Measurements from ENCODE around the gene HSBP1L1. TPM values are rescaled to one million over a fixed set of nuclear protein-coding genes. Genes with fewer than 3 reads are reported as not detected.

Gene HSBP1L1
- total and polyA plus RNA-seq, 2 of the 8 experiments (the other 6 are each of a cell fraction or from before 2014, with no cell fraction given) = 1.0 to 1.3 TPM

DNA sequence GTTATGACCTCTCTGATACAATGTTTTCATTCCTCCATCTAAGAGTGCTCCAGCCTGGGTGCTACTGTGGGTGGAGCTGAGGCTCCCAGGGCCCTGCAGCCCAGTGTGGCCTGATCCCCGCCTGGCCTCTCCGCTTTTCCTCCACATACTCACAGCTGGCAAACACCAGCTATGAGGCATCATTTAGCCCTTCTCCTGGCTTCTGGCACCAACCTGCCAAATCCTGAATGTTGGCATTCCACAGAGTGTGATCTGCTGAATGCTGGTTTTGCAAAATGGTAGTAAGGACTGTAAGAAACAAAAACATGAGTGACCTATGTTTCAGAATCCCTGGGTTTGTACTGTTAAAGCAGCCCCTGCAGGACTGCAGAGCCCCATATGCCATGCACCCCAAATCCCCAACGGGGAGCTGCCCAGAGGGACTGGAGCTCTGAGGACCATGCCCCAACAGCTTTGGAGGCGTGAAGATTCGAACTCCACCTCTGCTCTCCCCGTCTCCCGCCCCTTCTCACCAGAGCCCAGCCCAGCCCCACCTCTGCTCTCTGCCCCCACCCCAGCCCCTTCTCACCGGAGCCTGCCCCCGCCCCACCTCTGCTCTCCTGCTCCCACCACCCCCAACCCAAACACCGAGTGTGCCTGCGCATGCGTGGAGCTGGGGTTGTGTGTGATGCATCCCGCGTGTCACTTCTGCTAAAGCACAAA is 17.2 kb upstream of the HSBP1L1 start:
- no peak overlapping the region for H2BK20ac ChIP-seq (ENCODE audit: low read length)
- H3K23me2 ChIP-seq (ENCODE audit: low read depth, low read length) = peaks cover 9% of the 10 kb centered on the region; the same call in 1 of the 2 replicates
- H4K20me1 ChIP-seq (replicated peaks in 1 of 2; ENCODE audit: control insufficient read depth in 1 of 2, insufficient read depth in 2 of 2, low read length in 2 of 2) = peaks cover 5 to 19% of the 10 kb centered on the region in 2 experiments
- H3K27ac ChIP-seq (ENCODE audit: low read depth, low read length) = no peak overlapping the region
- no peaks in the 10 kb centered on the region; a peak in 1 of 8 replicates for H3K36me3 ChIP-seq (ENCODE audit: control insufficient read depth in 2 of 4, insufficient read depth in 4 of 4, low read length in 3 of 4)
- peaks cover 3% of the 10 kb centered on the region; the same call in 1 of the 2 replicates for H3K79me1 ChIP-seq (ENCODE audit: low read depth, low read length)
- FAIRE-seq (no peak), DNase-seq (ENCODE audit: low read depth in 1 of 2, low spot score in 2 of 2) (no peak)
- H2AFZ ChIP-seq (ENCODE audit: low read length) = no peak overlapping the region
- CTCF ChIA-PET (ENCODE audit: partially characterized antibody) = interaction anchor here (0.9 to 4.4 kb wide), 5 partner anchors 9 to 309 kb away, joined by 3 to 19 read pairs (median 4); no protein-coding TSS in a partner anchor
- H3K9me3 ChIP-seq (ENCODE audit: insufficient read depth in 2 of 2, low read depth in 1 of 2, low read length in 1 of 2) = no peaks in the 10 kb centered on the region
- peaks cover 0 to 6% of the 10 kb centered on the region in 2 experiments; a peak in 1 of 4 replicates for H3K79me2 ChIP-seq (ENCODE audit: control insufficient read depth in 1 of 2, insufficient read depth in 2 of 2, low read length in 2 of 2)
- no peak overlapping the region for H2BK12ac ChIP-seq (ENCODE audit: low read depth, low read length)
- no peak overlapping the region for H2BK15ac ChIP-seq (ENCODE audit: low read length)
- H3K27me3 ChIP-seq (replicated peaks in 1 of 4; ENCODE audit: control insufficient read depth in 3 of 4, extremely low read depth in 1 of 4, insufficient read depth in 3 of 4, low read length in 3 of 4) = peaks cover 3 to 16% (median 13%) of the 10 kb centered on the region in 4 experiments
- H4K5ac ChIP-seq (ENCODE audit: insufficient read length, low read depth, low read length) = no peak overlapping the region
- no peak overlapping the region for H3K4me3 ChIP-seq (ENCODE audit: extremely low read depth in 1 of 4, insufficient read depth in 2 of 4, low read depth in 3 of 4, low read length in 4 of 4)
- no peak overlapping the region for H3K18ac ChIP-seq (ENCODE audit: extremely low read depth, low read length)
- H3K14ac ChIP-seq (ENCODE audit: insufficient read length) = no peak overlapping the region
- H3K23ac ChIP-seq (ENCODE audit: insufficient read length) = no peak overlapping the region
- no peak overlapping the region for H3K9ac ChIP-seq (replicated peaks in 1 of 4; ENCODE audit: extremely low read depth in 1 of 4, low read depth in 3 of 4, low read length in 3 of 4)
- H2BK5ac ChIP-seq (ENCODE audit: low read depth, low read length) = no peak overlapping the region
- POLR2A ChIA-PET (ENCODE audit: partially characterized antibody) = interaction anchor here (1.5 kb wide), 1 partner anchor 36 kb away, joined by 3 read pairs; no protein-coding TSS in a partner anchor
- H2AK5ac ChIP-seq (ENCODE audit: low read depth, low read length) = no peak overlapping the region
- peaks cover 0 to 13% (median 8%) of the 10 kb centered on the region in 4 experiments; a peak in 4 of 7 replicates for H3K4me1 ChIP-seq (replicated peaks in 1 of 4; ENCODE audit: control insufficient read depth in 3 of 4, insufficient read depth in 4 of 4, low read length in 3 of 4)
- H2BK120ac ChIP-seq (replicated peaks; ENCODE audit: low read depth, low read length) = no peak overlapping the region
- H4K91ac ChIP-seq (replicated peaks; ENCODE audit: insufficient read length, low read length) = no peak overlapping the region
- H3K4ac ChIP-seq (replicated peaks; ENCODE audit: insufficient read length, low read depth, low read length) = no peak overlapping the region
- no peak overlapping the region for H4K8ac ChIP-seq (ENCODE audit: extremely low read depth, insufficient read depth, low read length)
- no peak overlapping the region for H3K56ac ChIP-seq (replicated peaks; ENCODE audit: insufficient read length, low read depth, low read length)
- WGBS, 2 experiments (ENCODE audit: extremely low coverage in 1 of 2, insufficient coverage in 1 of 2, insufficient read length in 1 of 2, insufficient replicate concordance in 2 of 2, low coverage in 1 of 2, low lambda C conversion rate in 2 of 2, missing lambda C conversion rate in 1 of 2) = 94% methylated on average over 8 of the region's 14 CpGs; no CpG with 5 or more reads in 1 of the 2 experiments
- H3K4me2 ChIP-seq (ENCODE audit: insufficient read depth in 1 of 2, low read depth in 2 of 2, low read length in 2 of 2) = no peak overlapping the region
- TF ChIP-seq EGR1 (IDR thresholded peaks at IDR 0.05; ENCODE audit: borderline replicate concordance, low read depth, low read length) (no peak), TAF7 (optimal IDR thresholded peaks at IDR 0.05; ENCODE audit: borderline replicate concordance, low read depth, low read length) (no peak), POU5F1 (IDR thresholded peaks at IDR 0.05; ENCODE audit: low read depth, low read length) (no peak), RNF2 (IDR thresholded peaks at IDR 0.05; ENCODE audit: borderline replicate concordance, low read depth, low read length, missing control alignments, poor library complexity, severe bottlenecking) (no peak), TAF1 (IDR thresholded peaks at IDR 0.05; ENCODE audit: low read depth, low read length) (no peak), KDM4A (IDR thresholded peaks at IDR 0.05; ENCODE audit: low read depth, low read length, severe bottlenecking) (no peak), HDAC2 (IDR thresholded peaks at IDR 0.05; ENCODE audit: borderline replicate concordance in 1 of 2, low read depth in 2 of 2, low read length in 2 of 2) (no peak), CREB1 (IDR thresholded peaks at IDR 0.05) (no peak), SP4 (IDR thresholded peaks at IDR 0.05; ENCODE audit: low read length) (no peak), RAD21 (IDR thresholded peaks at IDR 0.05 in 1 of 2, conservative IDR thresholded peaks at IDR 0.05 in 1 of 2; ENCODE audit: low read depth in 2 of 2, low read length in 2 of 2) (no peak)
- TF ChIP-seq, protein P1, sequence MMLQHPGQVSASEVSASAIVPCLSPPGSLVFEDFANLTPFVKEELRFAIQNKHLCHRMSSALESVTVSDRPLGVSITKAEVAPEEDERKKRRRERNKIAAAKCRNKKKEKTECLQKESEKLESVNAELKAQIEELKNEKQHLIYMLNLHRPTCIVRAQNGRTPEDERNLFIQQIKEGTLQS (IDR thresholded peaks at IDR 0.05; ENCODE audit: insufficient read depth, low read depth, low read length) = no peak
